ENCODE results near the gene USP26.
"Not testable (repeated sequence)": the region's sequence is repeated elsewhere in the genome, so short reads cannot be mapped to it uniquely, and the experiment has no call there.

Gene USP26

GRCh38 chrX:133046601-133047000 lies 50.3 kb downstream of the USP26 start:
- no peak for DNase-seq (ENCODE audit: low read depth)
- no peak for TF ChIP-seq CTCF (IDR thresholded peaks at IDR 0.05; ENCODE audit: low read depth, low read length)
- TF ChIP-seq MAX (IDR thresholded peaks at IDR 0.05; ENCODE audit: low read depth, low read length): no peak
- no peak for TF ChIP-seq POLR2A (IDR thresholded peaks at IDR 0.05; ENCODE audit: extremely low read depth, insufficient read length)
- no peak for TF ChIP-seq MYC (IDR thresholded peaks at IDR 0.05; ENCODE audit: low read depth, low read length)
- H3K4me3 ChIP-seq (ENCODE audit: low read depth, low read length): no peak overlapping the region

- no peak overlapping the region for H3K4me3 ChIP-seq (ENCODE audit: low read depth, low read length)
- TF ChIP-seq POLR2A (IDR thresholded peaks at IDR 0.05; ENCODE audit: extremely low read depth, insufficient read length) (no peak), CTCF (IDR thresholded peaks at IDR 0.05; ENCODE audit: low read depth, low read length) (no peak), MYC (IDR thresholded peaks at IDR 0.05; ENCODE audit: low read depth, low read length) (no peak), MAX (IDR thresholded peaks at IDR 0.05; ENCODE audit: low read depth, low read length) (no peak)
- peak; percentile 9 for DNase-seq (ENCODE audit: low read depth)
Observed at GRCh38 chrX:133045986-133046385, 50.9 kb downstream of the USP26 start.

GRCh38 chrX:133044145-133044786 lies 52.6 kb downstream of the USP26 start:
- DNase-seq (ENCODE audit: low read depth); H3K4me3 ChIP-seq (ENCODE audit: low read depth, low read length): not testable (repeated sequence)

- no peak for DNase-seq (ENCODE audit: low read depth)
- H3K4me3 ChIP-seq (ENCODE audit: low read depth, low read length): no peak overlapping the region
- TF ChIP-seq MAX (IDR thresholded peaks at IDR 0.05; ENCODE audit: low read depth, low read length) (no peak), CTCF (IDR thresholded peaks at IDR 0.05; ENCODE audit: low read depth, low read length) (no peak), POLR2A (IDR thresholded peaks at IDR 0.05; ENCODE audit: extremely low read depth, insufficient read length) (no peak), MYC (IDR thresholded peaks at IDR 0.05; ENCODE audit: low read depth, low read length) (no peak)
Observed at GRCh38 chrX:133042260-133042659, 54.6 kb downstream of the USP26 start.

- TF ChIP-seq MYC (IDR thresholded peaks at IDR 0.05; ENCODE audit: low read depth, low read length) (no peak), MAX (IDR thresholded peaks at IDR 0.05; ENCODE audit: low read depth, low read length) (no peak), POLR2A (IDR thresholded peaks at IDR 0.05; ENCODE audit: extremely low read depth, insufficient read length) (no peak), CTCF (IDR thresholded peaks at IDR 0.05; ENCODE audit: low read depth, low read length) (no peak)
- no peak overlapping the region for H3K4me3 ChIP-seq (ENCODE audit: low read depth, low read length)
- no peak for DNase-seq (ENCODE audit: low read depth)
Observed at GRCh38 chrX:133033010-133033409, 63.9 kb downstream of the USP26 start.

- DNase-seq (ENCODE audit: low read depth): no peak
- TF ChIP-seq POLR2A (IDR thresholded peaks at IDR 0.05; ENCODE audit: extremely low read depth, insufficient read length) (no peak), CTCF (IDR thresholded peaks at IDR 0.05; ENCODE audit: low read depth, low read length) (no peak), MYC (IDR thresholded peaks at IDR 0.05; ENCODE audit: low read depth, low read length) (no peak), MAX (IDR thresholded peaks at IDR 0.05; ENCODE audit: low read depth, low read length) (no peak)
- H3K4me3 ChIP-seq (ENCODE audit: low read depth, low read length): no peak overlapping the region
Observed at GRCh38 chrX:133018229-133018628, 78.7 kb downstream of the USP26 start.

Measured in NB4 (cell line).